ENCODE data around the gene KLHDC1.
"Not testable (repeated sequence)": the region's sequence is repeated elsewhere in the genome, so short reads cannot be mapped to it uniquely, and the experiment has no call there.

The KLHDC1 gene

DNA sequence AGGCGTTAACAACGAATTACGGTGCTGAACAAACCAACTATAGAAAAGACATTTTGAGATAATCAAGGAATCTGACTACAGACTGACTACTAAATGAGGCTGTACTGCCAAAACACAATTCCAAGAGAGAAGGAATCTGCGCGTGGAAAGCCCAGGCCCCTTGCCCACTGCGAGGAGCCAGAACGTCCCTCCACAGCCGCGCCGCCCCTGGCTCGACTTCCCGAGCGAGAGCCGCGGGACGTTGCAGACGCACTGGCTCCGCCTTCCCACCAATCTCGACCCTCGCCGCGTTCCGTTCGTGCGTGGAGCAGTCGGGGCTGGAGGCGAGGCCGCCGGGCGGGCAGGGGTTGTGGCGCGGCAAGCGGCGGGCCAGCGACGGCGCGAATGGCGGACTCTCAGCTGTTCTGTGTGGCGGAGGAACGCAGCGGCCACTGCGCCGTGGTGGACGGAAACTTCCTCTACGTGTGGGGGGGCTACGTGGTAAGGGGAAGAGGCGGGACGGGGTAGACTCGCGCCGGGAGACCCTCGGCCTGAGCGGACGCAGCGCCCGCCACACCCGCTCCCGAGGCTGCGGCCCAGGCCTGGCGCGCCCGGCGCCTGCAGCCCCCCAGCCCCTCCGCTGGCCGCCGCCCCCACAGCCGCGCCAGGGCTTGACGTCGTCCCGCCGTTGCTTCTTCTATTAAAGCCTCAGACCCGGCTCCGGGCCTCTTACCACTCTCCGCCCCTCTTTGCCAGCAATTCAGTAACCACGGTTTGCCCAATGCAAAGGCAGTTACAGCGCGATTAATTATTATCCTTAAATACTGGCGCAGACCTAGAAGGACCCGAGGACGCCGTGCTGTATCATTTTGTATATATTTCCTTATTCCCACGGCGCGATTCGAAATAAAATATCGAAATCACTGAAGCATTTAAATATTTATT is at the start of gene KLHDC1:
Gene KLHDC1 (plus strand): TSS at position 310 of the 924 bp plus-strand sequence. CDS start 75 bp downstream, at position 385.
- peak; percentile 61 for DNase-seq

- no peak for DNase-seq
These were observed 39.4 kb upstream of the KLHDC1 start for GRCh38 chr14:49653508-49653907.

DNA sequence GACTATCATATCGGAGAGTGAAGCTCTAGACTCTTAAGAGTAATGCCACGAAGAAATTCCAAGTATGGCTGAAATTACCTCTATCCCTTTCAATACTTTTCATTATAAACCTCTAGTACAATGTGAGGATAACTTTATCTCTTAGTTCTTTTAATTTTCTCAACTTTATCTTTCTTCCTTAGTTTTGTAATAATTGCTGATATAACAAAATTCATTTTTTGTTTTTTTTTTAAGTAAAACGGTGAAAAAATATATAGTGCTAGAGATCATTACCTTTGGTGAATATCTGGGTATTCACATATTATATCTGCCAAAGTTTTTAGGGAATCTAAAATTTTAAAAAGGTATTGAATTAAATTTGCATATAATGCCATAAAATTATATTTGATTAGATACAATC is 38.4 kb upstream of the KLHDC1 start:
- no peak for DNase-seq

DNA sequence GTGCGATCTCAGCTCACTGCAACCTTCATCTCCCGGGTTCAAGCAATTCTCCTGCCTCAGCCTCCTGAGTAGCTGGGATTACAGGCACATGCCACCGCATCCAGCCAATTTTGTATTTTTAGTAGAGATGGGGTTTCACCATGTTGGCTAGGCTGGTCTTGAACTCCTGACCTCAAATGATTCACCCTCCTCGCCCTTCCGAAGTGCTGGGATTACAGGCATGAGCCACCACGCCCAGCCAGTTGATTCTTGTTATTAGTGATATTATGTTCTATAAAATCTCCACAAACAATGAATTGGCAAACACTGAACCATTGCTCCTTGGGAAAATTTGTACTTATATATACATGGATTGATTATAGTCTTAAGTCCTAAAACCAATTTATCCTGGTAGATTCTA is 35.4 kb upstream of the KLHDC1 start:
- not testable (repeated sequence) for DNase-seq

DNA sequence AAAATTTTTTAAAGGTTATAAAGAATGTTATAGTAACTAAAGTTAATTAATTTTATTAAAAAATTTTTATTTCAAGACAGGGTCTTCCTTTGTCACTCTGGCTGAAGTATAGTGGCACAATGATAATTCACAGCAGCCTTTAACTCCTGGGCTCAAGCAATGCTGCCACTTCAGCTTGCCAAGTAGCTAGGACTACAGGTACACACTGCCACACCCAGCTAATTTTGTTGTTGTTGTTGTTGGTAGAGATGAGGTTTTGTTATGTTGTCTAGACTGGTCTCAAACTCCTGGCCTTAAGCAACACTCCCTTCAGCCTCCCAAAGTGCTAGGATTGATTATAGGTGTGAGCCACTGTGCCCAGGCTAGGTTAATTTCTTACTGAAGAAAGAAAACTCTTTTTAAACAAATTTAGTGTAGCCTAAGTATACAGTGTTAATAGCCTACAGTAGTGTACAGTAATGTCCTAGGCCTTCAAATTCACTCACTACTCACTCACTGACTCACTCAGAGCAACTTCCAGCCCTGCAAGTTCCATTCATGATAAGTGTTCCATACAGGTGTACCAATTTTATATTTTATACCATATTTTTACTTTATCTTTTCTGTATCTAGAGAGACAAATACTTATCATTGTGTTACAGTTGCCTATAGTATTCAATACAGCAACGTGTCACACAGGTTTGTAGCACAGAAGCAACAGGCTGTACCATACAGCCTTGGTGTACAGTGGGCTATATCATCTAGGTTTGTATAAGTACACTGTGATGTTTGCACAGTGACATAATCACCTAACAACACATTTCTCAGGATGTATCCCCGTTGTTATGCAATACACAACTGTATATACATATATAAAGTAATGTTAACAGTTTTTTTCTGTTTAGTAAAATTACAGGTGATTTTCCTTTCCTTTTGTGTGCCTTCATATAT is 33.1 kb upstream of the KLHDC1 start:
- no peak for DNase-seq

- no peak for DNase-seq
These were observed 22.4 kb upstream of the KLHDC1 start for GRCh38 chr14:49670475-49670874.

GRCh38 chr14:49673586-49673985 is 19.3 kb upstream of the KLHDC1 start:
- no peak for DNase-seq

DNA sequence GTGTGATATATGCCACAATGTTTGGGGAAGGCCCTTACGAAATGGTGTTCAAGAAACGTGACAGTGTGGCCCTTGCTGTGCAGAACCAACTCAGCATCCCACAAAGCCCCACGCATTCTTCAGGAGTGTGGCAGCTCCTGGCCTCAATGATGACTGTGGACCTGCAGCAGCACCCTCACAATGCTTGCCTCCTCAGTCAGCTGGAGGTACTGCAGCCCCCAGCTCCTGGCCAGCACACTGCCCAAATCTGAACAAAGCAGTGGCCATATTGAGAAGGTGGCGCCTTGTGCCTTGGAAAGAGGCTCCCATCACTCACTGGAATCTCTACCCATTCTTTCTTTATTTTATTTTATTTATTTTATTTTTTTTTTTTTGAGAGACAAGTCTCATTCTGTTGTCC is 15.3 kb upstream of the KLHDC1 start:
- no peak for DNase-seq

- no peak for DNase-seq
These were observed 13.6 kb upstream of the KLHDC1 start for GRCh38 chr14:49679271-49679670.

- no peak for DNase-seq
These were observed 6.5 kb upstream of the KLHDC1 start for GRCh38 chr14:49686425-49686824.

DNA sequence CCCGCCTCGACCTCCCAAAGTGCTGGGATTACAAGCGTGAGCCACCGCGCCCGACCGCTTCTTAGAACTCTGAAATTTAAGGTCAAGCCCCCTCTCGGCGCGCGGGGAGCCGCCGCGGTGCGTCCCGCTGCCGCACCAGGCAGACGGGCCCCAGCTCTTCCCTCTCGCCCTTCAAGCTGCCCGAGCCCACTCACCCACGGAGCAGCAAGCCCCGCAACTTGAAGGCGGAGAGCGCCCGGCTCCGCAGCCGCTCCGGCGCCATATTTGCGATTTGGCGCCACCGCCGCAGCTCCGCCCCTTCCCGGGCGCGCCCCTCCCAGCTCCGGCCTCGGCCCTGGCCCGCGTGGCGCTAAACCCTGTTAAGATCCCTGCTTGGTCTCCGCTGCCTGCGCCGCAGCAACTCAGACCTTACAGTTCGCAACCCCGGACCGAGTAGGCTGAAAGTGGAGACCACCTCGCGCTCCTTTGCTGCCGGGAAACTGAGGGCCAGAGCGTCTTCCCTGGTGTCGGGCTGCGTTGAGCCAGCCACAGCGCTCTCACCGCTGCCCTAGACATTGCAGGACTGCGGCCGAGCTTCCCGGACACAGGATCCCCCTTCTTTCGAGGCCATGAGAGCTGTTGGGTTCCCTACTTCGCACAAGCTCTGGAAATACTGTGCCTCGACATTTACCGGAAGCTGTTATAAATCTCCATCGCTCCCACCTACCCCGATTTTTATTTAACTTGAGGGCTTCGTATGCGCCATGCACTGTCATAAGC is 4.8 kb upstream of the KLHDC1 start, which contains the start of gene POLE2:
Gene POLE2 (minus strand): TSS at position 273 of the 759 bp plus-strand sequence. CDS start 11 bp downstream, at position 262.
- DNase-seq: peak; percentile 64

GRCh38 chr14:49688701-49689030 is 4.3 kb upstream of the KLHDC1 start:
- no peak for DNase-seq

GRCh38 chr14:49691031-49691430 is 1.9 kb upstream of the KLHDC1 start:
- DNase-seq: no peak

GRCh38 chr14:49692193-49692757 is 645 bp upstream of the KLHDC1 start:
- DNase-seq: no peak

- DNase-seq: not testable (repeated sequence)
These were observed 810 bp downstream of the KLHDC1 start for GRCh38 chr14:49693735-49694124.

- DNase-seq: no peak
These were observed 9.8 kb downstream of the KLHDC1 start for GRCh38 chr14:49702725-49703124.

GRCh38 chr14:49703965-49704364 is 11.0 kb downstream of the KLHDC1 start:
- no peak for DNase-seq

GRCh38 chr14:49704471-49704870 is 11.6 kb downstream of the KLHDC1 start:
- not testable (repeated sequence) for DNase-seq

GRCh38 chr14:49710993-49711392 is 18.1 kb downstream of the KLHDC1 start:
- DNase-seq: not testable (repeated sequence)

DNA sequence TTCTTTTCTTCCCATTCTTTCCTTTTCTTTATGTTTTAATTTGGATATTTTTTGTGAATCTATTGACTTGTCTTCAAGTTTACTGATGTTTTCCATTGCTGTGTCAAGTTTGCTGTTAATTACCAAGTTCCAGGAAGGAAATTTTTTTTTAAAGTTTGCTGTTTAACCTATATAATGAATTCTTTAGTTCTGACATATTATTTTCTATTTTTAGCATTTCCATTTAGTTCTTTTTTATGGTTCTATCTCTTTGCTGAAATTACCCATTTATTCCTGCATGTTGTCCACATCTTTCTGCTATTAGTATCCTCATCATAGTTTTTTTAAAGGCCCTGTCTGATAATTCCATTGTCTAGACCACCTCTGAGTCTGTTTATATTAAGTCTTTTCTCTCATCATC is 27.8 kb downstream of the KLHDC1 start:
- no peak for DNase-seq

- DNase-seq: not testable (repeated sequence)
These were observed 29.0 kb downstream of the KLHDC1 start for GRCh38 chr14:49721733-49722435.

DNA sequence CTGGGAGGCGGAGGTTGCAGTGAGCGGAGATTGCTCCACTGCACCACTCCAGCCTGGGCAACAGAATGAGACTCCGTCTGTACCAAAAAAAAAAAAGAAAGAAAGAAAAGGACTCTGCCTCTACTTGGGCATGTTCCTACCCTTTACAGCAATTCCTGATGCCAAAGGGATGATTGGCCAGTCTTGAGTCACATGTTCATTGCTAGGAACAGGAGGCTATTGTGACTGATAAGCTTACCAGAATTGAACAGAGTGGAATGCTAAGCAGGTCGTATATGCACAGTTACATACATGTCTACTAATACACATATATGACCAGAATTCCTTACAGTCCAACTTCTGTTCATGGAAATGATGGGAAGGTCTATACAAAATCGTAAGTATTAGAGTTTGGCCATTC is 34.3 kb downstream of the KLHDC1 start:
- no peak for DNase-seq
